ENCODE data around the gene ETS1. TPM values are rescaled to one million over a fixed set of nuclear protein-coding genes. Genes with fewer than 3 reads are reported as not detected.
A peak's percentile ranks its signal among the peaks of the same experiment; 100 is the strongest.

Gene ETS1
- total RNA-seq, 1 donor from 2014 or later: 112 TPM

GRCh38 chr11:128519338-128519737 is 68.0 kb downstream of the ETS1 start:
- no peak for DNase-seq (ENCODE audit: low spot score)

GRCh38 chr11:128518493-128519207 is 68.7 kb downstream of the ETS1 start:
- DNase-seq (ENCODE audit: low spot score): no peak

GRCh38 chr11:128517451-128518230 is 69.7 kb downstream of the ETS1 start:
- no peak for DNase-seq (ENCODE audit: low spot score)

- DNase-seq (ENCODE audit: low spot score): no peak
Measured at GRCh38 chr11:128516886-128517285, 70.5 kb downstream of the ETS1 start.

GRCh38 chr11:128515826-128516778 is 71.3 kb downstream of the ETS1 start:
- DNase-seq (ENCODE audit: low spot score): no peak

- DNase-seq (ENCODE audit: low spot score): no peak
Measured at GRCh38 chr11:128515086-128515485, 72.3 kb downstream of the ETS1 start.

GRCh38 chr11:128513915-128514681 is 73.3 kb downstream of the ETS1 start:
- no peak for DNase-seq (ENCODE audit: low spot score)

GRCh38 chr11:128512474-128512996 is 74.8 kb downstream of the ETS1 start:
- no peak for DNase-seq (ENCODE audit: low spot score)

- DNase-seq (ENCODE audit: low spot score): no peak
Measured at GRCh38 chr11:128511712-128512111, 75.6 kb downstream of the ETS1 start.

GRCh38 chr11:128509621-128510389 is 77.6 kb downstream of the ETS1 start:
- no peak for DNase-seq (ENCODE audit: low spot score)

- no peak for DNase-seq (ENCODE audit: low spot score)
Measured at GRCh38 chr11:128508770-128509510, 78.4 kb downstream of the ETS1 start.

- no peak for DNase-seq (ENCODE audit: low spot score)
Measured at GRCh38 chr11:128507936-128508335, 79.4 kb downstream of the ETS1 start.

GRCh38 chr11:128506999-128507611 is 80.3 kb downstream of the ETS1 start:
- peak; percentile 90 for DNase-seq (ENCODE audit: low spot score)

- no peak for DNase-seq (ENCODE audit: low spot score)
Measured at GRCh38 chr11:128506356-128506755, 81.0 kb downstream of the ETS1 start.

GRCh38 chr11:128505449-128506065 is 81.8 kb downstream of the ETS1 start:
- DNase-seq (ENCODE audit: low spot score): no peak

- DNase-seq (ENCODE audit: low spot score): no peak
Measured at GRCh38 chr11:128504486-128504885, 82.9 kb downstream of the ETS1 start.

- DNase-seq (ENCODE audit: low spot score): no peak
Measured at GRCh38 chr11:128503245-128503991, 83.9 kb downstream of the ETS1 start.

GRCh38 chr11:128502726-128503125 is 84.6 kb downstream of the ETS1 start:
- no peak for DNase-seq (ENCODE audit: low spot score)

Data from ureter (tissue), 1 donor.